ENCODE data around the gene CDH23. TPM values are rescaled to one million over a fixed set of nuclear protein-coding genes. Genes with fewer than 3 reads are reported as not detected.

CDH23 gene
- polyA plus RNA-seq, 2 donors = 1.6 to 3.2 TPM

- WGBS, 2 donors = 89 to 91% methylated on average over 1 of the region's 1 CpG
- H3K36me3 ChIP-seq (ENCODE audit: control insufficient read depth in 2 of 2, insufficient read depth in 2 of 2, low read length in 1 of 2) = no peaks in the 10 kb centered on the region
- H3K4me1 ChIP-seq (ENCODE audit: control insufficient read depth in 2 of 2, insufficient read depth in 2 of 2, low read length in 1 of 2) = peaks cover 24 to 53% of the 10 kb centered on the region in 2 donors
- H3K9me3 ChIP-seq (ENCODE audit: control insufficient read depth in 2 of 2, insufficient read depth in 1 of 2, low read depth in 1 of 2, low read length in 1 of 2) = no peaks in the 10 kb centered on the region
- no peak overlapping the region for H3K27ac ChIP-seq (ENCODE audit: low read depth in 2 of 2, low read length in 1 of 2)
- H3K4me3 ChIP-seq (ENCODE audit: low read depth in 1 of 2, low read length in 2 of 2) = no peak overlapping the region
- no peaks in the 10 kb centered on the region for H3K27me3 ChIP-seq (ENCODE audit: control insufficient read depth in 1 of 2, insufficient read depth in 2 of 2, low read length in 2 of 2)
Observed at GRCh38 chr10:71743866-71744265, 347.1 kb downstream of the CDH23 start.

GRCh38 chr10:71744897-71745663 lies 348.4 kb downstream of the CDH23 start:
- H3K36me3 ChIP-seq (ENCODE audit: control insufficient read depth in 2 of 2, insufficient read depth in 2 of 2, low read length in 1 of 2) = peaks cover 4% of the 10 kb centered on the region in 2 donors
- 81 to 93% methylated on average over 8 of the region's 8 CpGs for WGBS, 2 donors
- H3K4me3 ChIP-seq (ENCODE audit: low read depth in 1 of 2, low read length in 2 of 2) = no peak overlapping the region
- no peaks in the 10 kb centered on the region for H3K9me3 ChIP-seq (ENCODE audit: control insufficient read depth in 2 of 2, insufficient read depth in 1 of 2, low read depth in 1 of 2, low read length in 1 of 2)
- H3K27ac ChIP-seq (ENCODE audit: low read depth in 2 of 2, low read length in 1 of 2) = no peak overlapping the region
- peaks cover 17 to 50% of the 10 kb centered on the region in 2 donors for H3K4me1 ChIP-seq (ENCODE audit: control insufficient read depth in 2 of 2, insufficient read depth in 2 of 2, low read length in 1 of 2)
- no peaks in the 10 kb centered on the region for H3K27me3 ChIP-seq (ENCODE audit: control insufficient read depth in 1 of 2, insufficient read depth in 2 of 2, low read length in 2 of 2)

GRCh38 chr10:71745664-71746250 lies 349.0 kb downstream of the CDH23 start:
- Histone ChIP-seq H3K4me3 (ENCODE audit: low read depth in 1 of 2, low read length in 2 of 2) (no peak overlapping the region), H3K4me1 (ENCODE audit: control insufficient read depth in 2 of 2, insufficient read depth in 2 of 2, low read length in 1 of 2) (peaks cover 12 to 45% of the 10 kb centered on the region in 2 donors), H3K9me3 (ENCODE audit: control insufficient read depth in 2 of 2, insufficient read depth in 1 of 2, low read depth in 1 of 2, low read length in 1 of 2) (no peaks in the 10 kb centered on the region), H3K36me3 (ENCODE audit: control insufficient read depth in 2 of 2, insufficient read depth in 2 of 2, low read length in 1 of 2) (peaks cover 7 to 9% of the 10 kb centered on the region in 2 donors), H3K27me3 (ENCODE audit: control insufficient read depth in 1 of 2, insufficient read depth in 2 of 2, low read length in 2 of 2) (no peaks in the 10 kb centered on the region), H3K27ac (ENCODE audit: low read depth in 2 of 2, low read length in 1 of 2) (peak overlapping the region; percentile 13 to 88)
- WGBS, 2 donors = 85 to 91% methylated on average over 2 of the region's 2 CpGs

GRCh38 chr10:71746344-71747037 lies 349.8 kb downstream of the CDH23 start:
- H3K9me3 ChIP-seq (ENCODE audit: control insufficient read depth in 2 of 2, insufficient read depth in 1 of 2, low read depth in 1 of 2, low read length in 1 of 2) = no peaks in the 10 kb centered on the region
- peaks cover 7 to 14% of the 10 kb centered on the region in 2 donors for H3K36me3 ChIP-seq (ENCODE audit: control insufficient read depth in 2 of 2, insufficient read depth in 2 of 2, low read length in 1 of 2)
- peaks cover 12 to 42% of the 10 kb centered on the region in 2 donors for H3K4me1 ChIP-seq (ENCODE audit: control insufficient read depth in 2 of 2, insufficient read depth in 2 of 2, low read length in 1 of 2)
- H3K27me3 ChIP-seq (ENCODE audit: control insufficient read depth in 1 of 2, insufficient read depth in 2 of 2, low read length in 2 of 2) = no peaks in the 10 kb centered on the region
- WGBS, 2 donors = 53 to 66% methylated on average over 13 of the region's 13 CpGs
- peak overlapping the region; percentile 83 to 88 for H3K27ac ChIP-seq (ENCODE audit: low read depth in 2 of 2, low read length in 1 of 2)
- no peak overlapping the region for H3K4me3 ChIP-seq (ENCODE audit: low read depth in 1 of 2, low read length in 2 of 2)

- Histone ChIP-seq H3K36me3 (ENCODE audit: control insufficient read depth in 2 of 2, insufficient read depth in 2 of 2, low read length in 1 of 2) (peaks cover 12 to 19% of the 10 kb centered on the region in 2 donors), H3K27me3 (ENCODE audit: control insufficient read depth in 1 of 2, insufficient read depth in 2 of 2, low read length in 2 of 2) (no peaks in the 10 kb centered on the region), H3K4me1 (ENCODE audit: control insufficient read depth in 2 of 2, insufficient read depth in 2 of 2, low read length in 1 of 2) (peaks cover 12 to 41% of the 10 kb centered on the region in 2 donors), H3K27ac (ENCODE audit: low read depth in 2 of 2, low read length in 1 of 2) (peak overlapping the region; percentile 83 to 88), H3K9me3 (ENCODE audit: control insufficient read depth in 2 of 2, insufficient read depth in 1 of 2, low read depth in 1 of 2, low read length in 1 of 2) (no peaks in the 10 kb centered on the region), H3K4me3 (ENCODE audit: low read depth in 1 of 2, low read length in 2 of 2) (no peak overlapping the region)
- 43 to 45% methylated on average over 2 of the region's 2 CpGs for WGBS, 2 donors
Observed at GRCh38 chr10:71747039-71747531, 350.4 kb downstream of the CDH23 start.

GRCh38 chr10:71747551-71748523 lies 351.1 kb downstream of the CDH23 start:
- peak overlapping the region; percentile 83 to 88 for H3K27ac ChIP-seq (ENCODE audit: low read depth in 2 of 2, low read length in 1 of 2)
- no peaks in the 10 kb centered on the region for H3K27me3 ChIP-seq (ENCODE audit: control insufficient read depth in 1 of 2, insufficient read depth in 2 of 2, low read length in 2 of 2)
- H3K4me3 ChIP-seq (ENCODE audit: low read depth in 1 of 2, low read length in 2 of 2) = no peak overlapping the region
- H3K4me1 ChIP-seq (ENCODE audit: control insufficient read depth in 2 of 2, insufficient read depth in 2 of 2, low read length in 1 of 2) = peaks cover 12 to 38% of the 10 kb centered on the region in 2 donors
- H3K9me3 ChIP-seq (ENCODE audit: control insufficient read depth in 2 of 2, insufficient read depth in 1 of 2, low read depth in 1 of 2, low read length in 1 of 2) = no peaks in the 10 kb centered on the region
- 55 to 62% methylated on average over 14 of the region's 14 CpGs for WGBS, 2 donors
- H3K36me3 ChIP-seq (ENCODE audit: control insufficient read depth in 2 of 2, insufficient read depth in 2 of 2, low read length in 1 of 2) = peaks cover 12 to 24% of the 10 kb centered on the region in 2 donors

GRCh38 chr10:71748671-71749191 lies 352.0 kb downstream of the CDH23 start:
- 30 to 36% methylated on average over 15 of the region's 15 CpGs for WGBS, 2 donors
- Histone ChIP-seq H3K27me3 (ENCODE audit: control insufficient read depth in 1 of 2, insufficient read depth in 2 of 2, low read length in 2 of 2) (no peaks in the 10 kb centered on the region), H3K9me3 (ENCODE audit: control insufficient read depth in 2 of 2, insufficient read depth in 1 of 2, low read depth in 1 of 2, low read length in 1 of 2) (no peaks in the 10 kb centered on the region), H3K36me3 (ENCODE audit: control insufficient read depth in 2 of 2, insufficient read depth in 2 of 2, low read length in 1 of 2) (peaks cover 12 to 26% of the 10 kb centered on the region in 2 donors), H3K4me1 (ENCODE audit: control insufficient read depth in 2 of 2, insufficient read depth in 2 of 2, low read length in 1 of 2) (peaks cover 12 to 36% of the 10 kb centered on the region in 2 donors), H3K4me3 (ENCODE audit: low read depth in 1 of 2, low read length in 2 of 2) (no peak overlapping the region), H3K27ac (ENCODE audit: low read depth in 2 of 2, low read length in 1 of 2) (peak overlapping the region; percentile 83 to 88)

GRCh38 chr10:71749396-71749795 lies 352.7 kb downstream of the CDH23 start:
- H3K27me3 ChIP-seq (ENCODE audit: control insufficient read depth in 1 of 2, insufficient read depth in 2 of 2, low read length in 2 of 2) = no peaks in the 10 kb centered on the region
- no peak overlapping the region for H3K4me3 ChIP-seq (ENCODE audit: low read depth in 1 of 2, low read length in 2 of 2)
- WGBS, 2 donors = 87 to 94% methylated on average over 4 of the region's 4 CpGs
- H3K9me3 ChIP-seq (ENCODE audit: control insufficient read depth in 2 of 2, insufficient read depth in 1 of 2, low read depth in 1 of 2, low read length in 1 of 2) = no peaks in the 10 kb centered on the region
- peak overlapping the region; percentile 83 to 88 for H3K27ac ChIP-seq (ENCODE audit: low read depth in 2 of 2, low read length in 1 of 2)
- peaks cover 12 to 36% of the 10 kb centered on the region in 2 donors for H3K4me1 ChIP-seq (ENCODE audit: control insufficient read depth in 2 of 2, insufficient read depth in 2 of 2, low read length in 1 of 2)
- peaks cover 12 to 29% of the 10 kb centered on the region in 2 donors for H3K36me3 ChIP-seq (ENCODE audit: control insufficient read depth in 2 of 2, insufficient read depth in 2 of 2, low read length in 1 of 2)

All from esophagus (tissue), 2 donors.